PC-3 (cell line): ENCODE data around the gene DNM3. TPM values are rescaled to one million over a fixed set of nuclear protein-coding genes. Genes with fewer than 3 reads are reported as not detected.

Source experiments
- ATAC-seq: fragments of 200-7000 bp; cut with Tn5 transposase; 2 replicates; pipeline ENCODE4 v1.9.1; 2020; ENCODE audit warnings: mild to moderate bottlenecking, moderate library complexity
- BruUV-seq: library from RNA; stranded (reverse); fragments of 400-500 nt; replicated peaks from 2 replicates; lab custom pipeline; 2021; lab: Mats Ljungman, UMichigan
- CTCF ChIA-PET: fragments of 300-600 bp; sonication (Branson Sonifier 250); formaldehyde crosslinking; loops from one replicate; lab custom pipeline; 2022; ENCODE audit warnings: antibody characterized with exemption; lab: Charles Lee
- POLR2A ChIA-PET: fragments of 300-600 bp; sonication (Branson Sonifier 250); formaldehyde crosslinking; loops from one replicate; lab custom pipeline; 2022; ENCODE audit warnings: antibody characterized with exemption; ENCODE audit not compliant: unreplicated experiment; lab: Charles Lee
- DNase-seq: peaks from one replicate; pipeline ENCODE4 v3.0.0-alpha.2; 2015
- H2AFZ ChIP-seq: fragments of 300-600 bp; sonication (generic); 2 replicates; pipeline ENCODE4 v1.6.0; 2016; ENCODE audit warnings: antibody characterized with exemption, low read length
- H3F3A ChIP-seq: fragments of 300-600 bp; sonication (generic); one replicate; pipeline ENCODE4 v1.6.0; 2017; ENCODE audit warnings: antibody characterized with exemption, low read length, control low read depth, mild to moderate bottlenecking; ENCODE audit not compliant: unreplicated experiment
- H3K27ac ChIP-seq: fragments of 300-600 bp; sonication (generic); 2 replicates; pipeline ENCODE4 v1.5.1; 2016; ENCODE audit warnings: mild to moderate bottlenecking, low read length
- H3K27me3 ChIP-seq: fragments of 300-600 bp; sonication (generic); 2 replicates; pipeline ENCODE4 v1.6.1; 2016; ENCODE audit warnings: low read length, mixed read lengths
- H3K36me3 ChIP-seq: fragments of 300-600 bp; sonication (generic); 2 replicates; pipeline ENCODE4 v1.6.1; 2016; ENCODE audit warnings: low read depth, mixed run types, low read length, mixed read lengths
- H3K4me1 ChIP-seq: fragments of 300-600 bp; sonication (generic); 2 replicates; pipeline ENCODE4 v1.5.1; 2016; ENCODE audit warnings: low read length; ENCODE audit not compliant: insufficient read depth
- H3K4me2 ChIP-seq: fragments of 300-600 bp; sonication (generic); 2 replicates; pipeline ENCODE4 v1.6.0; 2016; ENCODE audit warnings: low read length
- H3K4me3 ChIP-seq: fragments of 300-600 bp; sonication (generic); 2 replicates; pipeline ENCODE4 v1.5.1; 2016; ENCODE audit warnings: mild to moderate bottlenecking, low read length, mixed read lengths
- H3K79me2 ChIP-seq: fragments of 300-600 bp; sonication (generic); 2 replicates; pipeline ENCODE4 v1.6.1; 2017; ENCODE audit warnings: low read length, mixed read lengths
- H3K9ac ChIP-seq: fragments of 300-600 bp; sonication (generic); 2 replicates; pipeline ENCODE4 v1.6.0; 2016; ENCODE audit warnings: mild to moderate bottlenecking, low read length
- H3K9me2 ChIP-seq: fragments of 300-600 bp; sonication (generic); replicated peaks from 2 replicates; pipeline ENCODE4 v1.6.1; 2016; ENCODE audit warnings: mixed run types, low read length, mixed read lengths
- H3K9me3 ChIP-seq: fragments of 300-600 bp; sonication (generic); 2 replicates; pipeline ENCODE4 v1.6.1; 2016; ENCODE audit warnings: low read length, mixed read lengths
- H4K20me1 ChIP-seq: fragments of 300-600 bp; sonication (generic); 2 replicates; pipeline ENCODE4 v1.6.1; 2016; ENCODE audit warnings: low read length, mixed read lengths
- EZH2 ChIP-seq: fragments of 300-600 bp; sonication (generic); IDR thresholded peaks from one replicate; pipeline ENCODE4 v1.6.1; 2017; ENCODE audit warnings: antibody characterized with exemption, mild to moderate bottlenecking, low read length; ENCODE audit not compliant: unreplicated experiment
- EZH2phosphoT487 ChIP-seq: fragments of 300-600 bp; sonication (generic); IDR thresholded peaks from 2 replicates; pipeline ENCODE4 v1.6.1; 2018; ENCODE audit warnings: mild to moderate bottlenecking, antibody characterized with exemption, low read length, borderline replicate concordance
- intact Hi-C: fragments of 100-400 bp; cut with micrococcal nuclease; formaldehyde crosslinking; loops from 2 replicates; pipeline ENCODE4 v1.9.0; 2023
- total RNA-seq: library from RNA; depleted of rRNA; stranded (reverse); fragments of >200 nt; gene quantifications from 2 replicates; pipeline ENCODE4 v1.2.3, GENCODE V29; 2014
- TF ChIP-seq, protein P1 (sequence below): fragments of 300-600 bp; sonication (generic); conservative IDR thresholded peaks from 2 replicates; pipeline ENCODE4 v1.5.1; 2017; ENCODE audit warnings: antibody characterized with exemption, low read depth, mild to moderate bottlenecking, low read length

The DNM3 gene
- total RNA-seq, 1 experiment from 2014 or later, result 0.98 TPM

GRCh38 chr1:172380441-172381244 lies 539.3 kb downstream of the DNM3 start:
- Histone ChIP-seq H3K36me3 (no peaks in the 10 kb centered on the region), H2AFZ (no peak overlapping the region; the same call in 1 of the 2 replicates)
- POLR2A ChIA-PET, result no interaction called here

GRCh38 chr1:172381946-172382345 lies 540.6 kb downstream of the DNM3 start:
- no peaks in the 10 kb centered on the region for H3K36me3 ChIP-seq
- H3K27me3 ChIP-seq, result no peaks in the 10 kb centered on the region
- no peaks in the 10 kb centered on the region for H3K9me3 ChIP-seq
- TF ChIP-seq EZH2 (no peak), EZH2phosphoT487 (no peak)
- TF ChIP-seq, protein P1, sequence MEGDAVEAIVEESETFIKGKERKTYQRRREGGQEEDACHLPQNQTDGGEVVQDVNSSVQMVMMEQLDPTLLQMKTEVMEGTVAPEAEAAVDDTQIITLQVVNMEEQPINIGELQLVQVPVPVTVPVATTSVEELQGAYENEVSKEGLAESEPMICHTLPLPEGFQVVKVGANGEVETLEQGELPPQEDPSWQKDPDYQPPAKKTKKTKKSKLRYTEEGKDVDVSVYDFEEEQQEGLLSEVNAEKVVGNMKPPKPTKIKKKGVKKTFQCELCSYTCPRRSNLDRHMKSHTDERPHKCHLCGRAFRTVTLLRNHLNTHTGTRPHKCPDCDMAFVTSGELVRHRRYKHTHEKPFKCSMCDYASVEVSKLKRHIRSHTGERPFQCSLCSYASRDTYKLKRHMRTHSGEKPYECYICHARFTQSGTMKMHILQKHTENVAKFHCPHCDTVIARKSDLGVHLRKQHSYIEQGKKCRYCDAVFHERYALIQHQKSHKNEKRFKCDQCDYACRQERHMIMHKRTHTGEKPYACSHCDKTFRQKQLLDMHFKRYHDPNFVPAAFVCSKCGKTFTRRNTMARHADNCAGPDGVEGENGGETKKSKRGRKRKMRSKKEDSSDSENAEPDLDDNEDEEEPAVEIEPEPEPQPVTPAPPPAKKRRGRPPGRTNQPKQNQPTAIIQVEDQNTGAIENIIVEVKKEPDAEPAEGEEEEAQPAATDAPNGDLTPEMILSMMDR, result no peak
- ATAC-seq, result no peak
- no TSS peak for BruUV-seq
- 0 out of 2 replicates have a peak, but pooled peaks cover 3% of the 10 kb centered on the region for H3K9me2 ChIP-seq
- H3K9ac ChIP-seq, result no peak overlapping the region
- H3K4me2 ChIP-seq, result no peak overlapping the region
- ChIA-PET POLR2A (interaction anchor here (0.5 kb wide), 1 partner anchor 311 kb away, joined by 15 read pairs; no protein-coding TSS in a partner anchor), CTCF (no interaction called here)
- intact Hi-C loops, result no loop called here
- DNase-seq, result no peak
- no peak overlapping the region for H2AFZ ChIP-seq
- no peaks in the 10 kb centered on the region for H3K4me1 ChIP-seq
- no peak overlapping the region for H3K4me3 ChIP-seq
- H4K20me1 ChIP-seq, result no peaks in the 10 kb centered on the region
- no peaks in the 10 kb centered on the region for H3K79me2 ChIP-seq
- H3K27ac ChIP-seq, result no peak overlapping the region
- H3F3A ChIP-seq, result no peaks in the 10 kb centered on the region

More at GRCh38 chr1:172380441-172381244, 539.3 kb downstream of the DNM3 start:
- intact Hi-C loops, result no loop called here
- no peaks in the 10 kb centered on the region for H3K79me2 ChIP-seq
- no peaks in the 10 kb centered on the region for H3F3A ChIP-seq
- no peaks in the 10 kb centered on the region for H4K20me1 ChIP-seq
- no peak overlapping the region for H3K4me2 ChIP-seq
- TF ChIP-seq EZH2, result no peak
- TF ChIP-seq, protein P1, result no peak
- TF ChIP-seq EZH2phosphoT487, result no peak
- CTCF ChIA-PET, result interaction anchor here (0.6 kb wide), 1 partner anchor 21 kb away, joined by 4 read pairs; no protein-coding TSS in a partner anchor
- peak; percentile 43; the same call in 1 of the 2 replicates for ATAC-seq
- no peak overlapping the region for H3K27ac ChIP-seq
- H3K9me3 ChIP-seq, result no peaks in the 10 kb centered on the region
- H3K4me3 ChIP-seq, result no peak overlapping the region
- H3K27me3 ChIP-seq, result no peaks in the 10 kb centered on the region
- H3K9me2 ChIP-seq, result 0 out of 2 replicates have a peak, but pooled peaks cover 3% of the 10 kb centered on the region
- H3K4me1 ChIP-seq, result no peaks in the 10 kb centered on the region
- no peak overlapping the region for H3K9ac ChIP-seq
- no TSS peak for BruUV-seq
- no peak for DNase-seq

GRCh38 chr1:172382406-172382805 lies 541.1 kb downstream of the DNM3 start:
- H3K9me2 ChIP-seq, result 0 out of 2 replicates have a peak, but pooled peaks cover 3% of the 10 kb centered on the region
- BruUV-seq, result no TSS peak
- no peak overlapping the region for H3K4me2 ChIP-seq
- no peak for DNase-seq
- H2AFZ ChIP-seq, result no peak overlapping the region
- H3K27ac ChIP-seq, result no peak overlapping the region
- H3K27me3 ChIP-seq, result no peaks in the 10 kb centered on the region
- intact Hi-C loops, result no loop called here
- no peaks in the 10 kb centered on the region for H3K9me3 ChIP-seq
- CTCF ChIA-PET, result no interaction called here
- no peak for ATAC-seq
- no peaks in the 10 kb centered on the region for H3F3A ChIP-seq
- H4K20me1 ChIP-seq, result no peaks in the 10 kb centered on the region
- POLR2A ChIA-PET, result no interaction called here
- H3K9ac ChIP-seq, result no peak overlapping the region
- no peaks in the 10 kb centered on the region for H3K79me2 ChIP-seq
- no peaks in the 10 kb centered on the region for H3K4me1 ChIP-seq
- H3K36me3 ChIP-seq, result no peaks in the 10 kb centered on the region
- H3K4me3 ChIP-seq, result no peak overlapping the region
- no peak for TF ChIP-seq EZH2phosphoT487
- no peak for TF ChIP-seq EZH2
- TF ChIP-seq, protein P1, result no peak
